Mesenchymal stem cell (in vitro differentiated cells and primary cell): ENCODE results near the gene SELENOW.
"Not testable (repeated sequence)": the region's sequence is repeated elsewhere in the genome, so short reads cannot be mapped to it uniquely, and the experiment has no call there.

Experiments
- DNase-seq: peaks from one replicate; pipeline ENCODE4 v3.0.0-alpha.2; 2013
- H2AFZ ChIP-seq: one replicate; pipeline ENCODE4 v1.6.1; 2013; ENCODE audit warnings: low read depth, mild to moderate bottlenecking, control low read depth, inconsistent platforms, low read length, moderate library complexity
- H2AK5ac ChIP-seq: 2 replicates; pipeline ENCODE4 v1.6.1; 2013; ENCODE audit warnings: low read length, moderate library complexity, mild to moderate bottlenecking, inconsistent platforms; ENCODE audit not compliant: severe bottlenecking
- H2BK120ac ChIP-seq: one replicate; pipeline ENCODE4 v1.6.1; 2013; ENCODE audit warnings: low read depth, mild to moderate bottlenecking, inconsistent platforms, low read length, moderate library complexity
- H2BK12ac ChIP-seq, 2 experiments: one replicate each; pipeline ENCODE4 v1.6.1; 2013; ENCODE audit warnings: inconsistent platforms in 2 of 2, low read length in 2 of 2, mild to moderate bottlenecking in 2 of 2, moderate library complexity in 2 of 2, control low read depth in 1 of 2
- H2BK15ac ChIP-seq: one replicate; pipeline ENCODE4 v1.6.1; 2013; ENCODE audit warnings: mild to moderate bottlenecking, low read depth, inconsistent platforms; ENCODE audit not compliant: poor library complexity, severe bottlenecking
- H2BK5ac ChIP-seq: 2 replicates; pipeline ENCODE4 v1.6.1; 2013; ENCODE audit warnings: low read depth, mild to moderate bottlenecking, low read length, control low read depth, inconsistent platforms; ENCODE audit not compliant: poor library complexity, severe bottlenecking
- H3K14ac ChIP-seq, 2 experiments: one replicate each; pipeline ENCODE4 v1.6.1; 2013; ENCODE audit warnings: inconsistent platforms in 2 of 2, low read length in 2 of 2, control low read depth in 1 of 2, mild to moderate bottlenecking in 1 of 2, moderate library complexity in 1 of 2
- H3K18ac ChIP-seq, 2 experiments: one replicate each; pipeline ENCODE4 v1.6.1; 2013; ENCODE audit warnings: inconsistent platforms in 2 of 2, low read length in 2 of 2, control low read depth in 1 of 2, low read depth in 1 of 2, mild to moderate bottlenecking in 1 of 2
- H3K23ac ChIP-seq, 2 experiments: one replicate each; pipeline ENCODE4 v1.6.1; 2013; ENCODE audit warnings: inconsistent platforms in 2 of 2, low read length in 2 of 2, mild to moderate bottlenecking in 2 of 2, moderate library complexity in 2 of 2, control low read depth in 1 of 2
- H3K27ac ChIP-seq: 2 replicates; pipeline ENCODE4 v1.5.1; 2013; ENCODE audit warnings: mild to moderate bottlenecking, moderate library complexity, low read length, control low read depth, inconsistent platforms; ENCODE audit not compliant: poor library complexity, severe bottlenecking
- H3K27me3 ChIP-seq, 2 experiments: 2 replicates each; pipeline versions ENCODE4 v1.6.1 to v1.7.0; 2013; ENCODE audit warnings: low read length in 2 of 2, mild to moderate bottlenecking in 2 of 2, moderate library complexity in 2 of 2, control low read depth in 1 of 2, inconsistent platforms in 1 of 2; ENCODE audit not compliant: control insufficient read depth in 1 of 2, insufficient read depth in 1 of 2
- H3K36me3 ChIP-seq, 2 experiments: 2 replicates each; pipeline versions ENCODE4 v1.6.1 to v1.7.0; 2013; ENCODE audit warnings: low read length in 2 of 2, control low read depth in 1 of 2, inconsistent platforms in 1 of 2, low read depth in 1 of 2, mild to moderate bottlenecking in 1 of 2; ENCODE audit not compliant: insufficient read depth in 2 of 2, control insufficient read depth in 1 of 2
- H3K4ac ChIP-seq, 2 experiments: one replicate each; pipeline ENCODE4 v1.6.1; 2013; ENCODE audit warnings: inconsistent platforms in 2 of 2, low read length in 2 of 2, mild to moderate bottlenecking in 2 of 2, moderate library complexity in 2 of 2, control low read depth in 1 of 2, low read depth in 1 of 2
- H3K4me1 ChIP-seq: 2 replicates; pipeline ENCODE4 v1.6.1; 2013; ENCODE audit warnings: low read depth, low read length, control low read depth; ENCODE audit not compliant: control insufficient read depth, insufficient read depth
- H3K4me2 ChIP-seq: 2 replicates; pipeline ENCODE4 v1.6.1; 2013; ENCODE audit warnings: low read length, mild to moderate bottlenecking, inconsistent platforms; ENCODE audit not compliant: poor library complexity, severe bottlenecking
- H3K4me3 ChIP-seq, 2 experiments: 2 replicates each; pipeline versions ENCODE4 v1.5.1 to v1.7.0; 2013; ENCODE audit warnings: low read length in 2 of 2, mild to moderate bottlenecking in 2 of 2, control low read depth in 1 of 2, low read depth in 1 of 2; ENCODE audit not compliant: insufficient read depth in 1 of 2
- H3K79me1 ChIP-seq: replicated peaks from 2 replicates; pipeline ENCODE4 v1.6.1; 2013; ENCODE audit warnings: mild to moderate bottlenecking, control low read depth, low read length, inconsistent platforms; ENCODE audit not compliant: poor library complexity, severe bottlenecking
- H3K9ac ChIP-seq: 2 replicates; pipeline ENCODE4 v1.7.0; 2013; ENCODE audit warnings: mild to moderate bottlenecking, low read length, moderate library complexity
- H3K9me3 ChIP-seq: 2 replicates; pipeline ENCODE4 v1.7.0; 2013; ENCODE audit warnings: mild to moderate bottlenecking, low read length; ENCODE audit not compliant: control insufficient read depth
- H4K8ac ChIP-seq: one replicate; pipeline ENCODE4 v1.6.1; 2013; ENCODE audit warnings: inconsistent platforms, mild to moderate bottlenecking, low read length, moderate library complexity
- H4K91ac ChIP-seq: one replicate; pipeline ENCODE4 v1.6.1; 2013; ENCODE audit warnings: mild to moderate bottlenecking, low read length, inconsistent platforms
- WGBS: methylation state at CpG from one replicate; pipeline ENCODE4 v1.1.7; 2013; ENCODE audit warnings: mixed read lengths; 5-methylcytosine and 5-hydroxymethylcytosine counted together

Gene SELENOW

GRCh38 chr19:47786566-47786965, 8.1 kb downstream of the SELENOW start:
- Histone ChIP-seq H3K9me3 (no peaks in the 10 kb centered on the region), H2BK5ac (no peak overlapping the region), H4K8ac (no peak overlapping the region), H3K14ac (no peak overlapping the region), H3K23ac (no peak overlapping the region), H3K27ac (no peak overlapping the region), H3K79me1 (peaks cover 9% of the 10 kb centered on the region), H2BK15ac (no peak overlapping the region), H2AK5ac (no peak overlapping the region), H3K9ac (no peak overlapping the region), H3K36me3 (peaks cover 40 to 51% of the 10 kb centered on the region in 2 experiments), H2BK120ac (no peak overlapping the region), H3K4ac (no peak overlapping the region), H3K18ac (no peak overlapping the region), H4K91ac (no peak overlapping the region), H3K4me1 (peaks cover 8% of the 10 kb centered on the region), H3K4me2 (no peak overlapping the region), H2BK12ac (no peak overlapping the region), H3K4me3 (no peak overlapping the region), H2AFZ (no peak overlapping the region), H3K27me3 (no peaks in the 10 kb centered on the region)
- WGBS = 97% methylated on average over 7 of the region's 7 CpGs
- no peak for DNase-seq

GRCh38 chr19:47787307-47787706, 8.8 kb downstream of the SELENOW start:
- not testable (repeated sequence) for H3K18ac ChIP-seq, H2AFZ ChIP-seq, H3K4ac ChIP-seq, H3K4me3 ChIP-seq, DNase-seq, H3K9ac ChIP-seq, H3K4me1 ChIP-seq, H2BK12ac ChIP-seq, H3K4me2 ChIP-seq, H3K27me3 ChIP-seq, H2AK5ac ChIP-seq, H4K91ac ChIP-seq, H2BK5ac ChIP-seq, H3K27ac ChIP-seq, H3K9me3 ChIP-seq, H3K14ac ChIP-seq, H4K8ac ChIP-seq, H3K23ac ChIP-seq, H3K79me1 ChIP-seq, H2BK120ac ChIP-seq, H2BK15ac ChIP-seq
- 93% methylated on average over 10 of the region's 10 CpGs for WGBS
- H3K36me3 ChIP-seq = peaks cover 36 to 44% of the 10 kb centered on the region in 2 experiments

GRCh38 chr19:47789811-47790210, 11.3 kb downstream of the SELENOW start:
- not testable (repeated sequence) for H3K9ac ChIP-seq, H3K23ac ChIP-seq, H2BK12ac ChIP-seq, H2AK5ac ChIP-seq, H2BK120ac ChIP-seq, H2AFZ ChIP-seq, H3K9me3 ChIP-seq, H4K8ac ChIP-seq, H3K14ac ChIP-seq, H3K79me1 ChIP-seq, H3K4me3 ChIP-seq, H3K27me3 ChIP-seq, H3K4me1 ChIP-seq, H3K4ac ChIP-seq, H3K4me2 ChIP-seq, H3K27ac ChIP-seq, H3K18ac ChIP-seq, H2BK15ac ChIP-seq, H2BK5ac ChIP-seq, DNase-seq, H4K91ac ChIP-seq
- 88% methylated on average over 13 of the region's 13 CpGs for WGBS
- peaks cover 22% of the 10 kb centered on the region in 2 experiments for H3K36me3 ChIP-seq

DNA sequence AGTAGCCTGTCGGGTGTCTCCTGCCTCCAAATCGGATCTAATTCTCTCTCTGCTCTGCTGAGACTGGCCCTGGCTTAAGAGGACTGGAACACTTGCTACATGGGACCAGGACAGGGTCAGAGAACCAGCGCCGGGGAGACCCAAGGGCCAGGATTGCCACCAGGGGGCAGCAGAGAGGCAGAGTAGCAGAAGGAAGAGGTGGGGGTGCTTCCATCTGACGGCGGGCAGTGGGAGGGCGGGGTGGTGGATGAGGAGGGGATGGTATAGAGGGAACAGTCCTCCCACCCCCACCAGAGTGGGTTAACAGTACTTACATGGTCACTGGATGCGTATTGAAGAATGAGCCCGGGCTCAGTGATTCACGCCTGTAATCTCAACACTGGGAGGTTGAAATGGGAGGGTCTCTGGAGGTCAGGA, 11.9 kb downstream of the SELENOW start:
- no peak overlapping the region for H3K4me2 ChIP-seq
- no peak overlapping the region for H4K8ac ChIP-seq
- peak overlapping the region in 1 of 2 experiments; percentile 34 for H3K18ac ChIP-seq
- no peaks in the 10 kb centered on the region for H3K27me3 ChIP-seq
- no peaks in the 10 kb centered on the region for H3K9me3 ChIP-seq
- H3K4me1 ChIP-seq = peaks cover 6% of the 10 kb centered on the region
- no peak overlapping the region for H3K4ac ChIP-seq
- H3K27ac ChIP-seq = no peak overlapping the region
- H2BK5ac ChIP-seq = no peak overlapping the region
- H3K4me3 ChIP-seq = no peak overlapping the region
- H3K14ac ChIP-seq = no peak overlapping the region
- H2BK120ac ChIP-seq = no peak overlapping the region
- H2BK15ac ChIP-seq = no peak overlapping the region
- no peaks in the 10 kb centered on the region for H3K79me1 ChIP-seq
- peak; percentile 75 for DNase-seq
- H3K23ac ChIP-seq = no peak overlapping the region
- no peak overlapping the region for H2BK12ac ChIP-seq
- 13% methylated on average over 9 of the region's 10 CpGs for WGBS
- no peak overlapping the region for H2AK5ac ChIP-seq
- H3K9ac ChIP-seq = no peak overlapping the region
- peaks cover 17 to 20% of the 10 kb centered on the region in 2 experiments for H3K36me3 ChIP-seq
- no peak overlapping the region for H4K91ac ChIP-seq
- peak overlapping the region; percentile 39 for H2AFZ ChIP-seq
